Liver (tissue), 3 donors: Measurements from ENCODE around the gene RAD51B.

Experiments
- GABPA ChIP-seq, 2 donors: IDR thresholded peaks in 1 of 2; conservative IDR thresholded peaks in 1 of 2; 2 replicates each; pipeline ENCODE4 v1.6.1; 2016; ENCODE audit warnings: antibody characterized with exemption in 2 of 2, mild to moderate bottlenecking in 1 of 2, moderate library complexity in 1 of 2
- RAD21 ChIP-seq, 2 donors: IDR thresholded peaks; 2 replicates each; pipeline ENCODE4 v1.6.1; 2016; ENCODE audit warnings: antibody characterized with exemption in 2 of 2, mild to moderate bottlenecking in 2 of 2
- TAF1 ChIP-seq: conservative IDR thresholded peaks from 2 replicates; pipeline ENCODE4 v1.6.1; 2016; ENCODE audit warnings: antibody characterized with exemption, mild to moderate bottlenecking
- YY1 ChIP-seq: IDR thresholded peaks from 2 replicates; pipeline ENCODE4 v1.6.1; 2016; ENCODE audit warnings: antibody characterized with exemption, mild to moderate bottlenecking
- TF ChIP-seq, protein P1 (sequence below): fragments of 150-350 bp; IDR thresholded peaks from 2 replicates; pipeline ENCODE4 v1.5.1; 2017; ENCODE audit warnings: improper control_type of control experiment, low read depth, low read length; ENCODE audit not compliant: missing input control
- TF ChIP-seq, protein P2 (sequence below): IDR thresholded peaks from 2 replicates; pipeline ENCODE4 v1.6.1; 2016; ENCODE audit warnings: antibody characterized with exemption
- TF ChIP-seq, protein P3 (sequence below): IDR thresholded peaks from 2 replicates; pipeline ENCODE4 v1.6.1; 2016; ENCODE audit warnings: antibody characterized with exemption
- donor health status: healthy.
- donor health status: healthy.

- TF ChIP-seq, protein P1, sequence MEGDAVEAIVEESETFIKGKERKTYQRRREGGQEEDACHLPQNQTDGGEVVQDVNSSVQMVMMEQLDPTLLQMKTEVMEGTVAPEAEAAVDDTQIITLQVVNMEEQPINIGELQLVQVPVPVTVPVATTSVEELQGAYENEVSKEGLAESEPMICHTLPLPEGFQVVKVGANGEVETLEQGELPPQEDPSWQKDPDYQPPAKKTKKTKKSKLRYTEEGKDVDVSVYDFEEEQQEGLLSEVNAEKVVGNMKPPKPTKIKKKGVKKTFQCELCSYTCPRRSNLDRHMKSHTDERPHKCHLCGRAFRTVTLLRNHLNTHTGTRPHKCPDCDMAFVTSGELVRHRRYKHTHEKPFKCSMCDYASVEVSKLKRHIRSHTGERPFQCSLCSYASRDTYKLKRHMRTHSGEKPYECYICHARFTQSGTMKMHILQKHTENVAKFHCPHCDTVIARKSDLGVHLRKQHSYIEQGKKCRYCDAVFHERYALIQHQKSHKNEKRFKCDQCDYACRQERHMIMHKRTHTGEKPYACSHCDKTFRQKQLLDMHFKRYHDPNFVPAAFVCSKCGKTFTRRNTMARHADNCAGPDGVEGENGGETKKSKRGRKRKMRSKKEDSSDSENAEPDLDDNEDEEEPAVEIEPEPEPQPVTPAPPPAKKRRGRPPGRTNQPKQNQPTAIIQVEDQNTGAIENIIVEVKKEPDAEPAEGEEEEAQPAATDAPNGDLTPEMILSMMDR: no peak
- TF ChIP-seq, protein P2, sequence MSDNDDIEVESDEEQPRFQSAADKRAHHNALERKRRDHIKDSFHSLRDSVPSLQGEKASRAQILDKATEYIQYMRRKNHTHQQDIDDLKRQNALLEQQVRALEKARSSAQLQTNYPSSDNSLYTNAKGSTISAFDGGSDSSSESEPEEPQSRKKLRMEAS: no peak
- TF ChIP-seq YY1: no peak
- no peak for TF ChIP-seq TAF1
- TF ChIP-seq RAD21 (IDR thresholded peaks at IDR 0.05): no peak
- TF ChIP-seq GABPA (IDR thresholded peaks at IDR 0.05 in 1 of 2, conservative IDR thresholded peaks at IDR 0.05 in 1 of 2): no peak
- TF ChIP-seq, protein P3, sequence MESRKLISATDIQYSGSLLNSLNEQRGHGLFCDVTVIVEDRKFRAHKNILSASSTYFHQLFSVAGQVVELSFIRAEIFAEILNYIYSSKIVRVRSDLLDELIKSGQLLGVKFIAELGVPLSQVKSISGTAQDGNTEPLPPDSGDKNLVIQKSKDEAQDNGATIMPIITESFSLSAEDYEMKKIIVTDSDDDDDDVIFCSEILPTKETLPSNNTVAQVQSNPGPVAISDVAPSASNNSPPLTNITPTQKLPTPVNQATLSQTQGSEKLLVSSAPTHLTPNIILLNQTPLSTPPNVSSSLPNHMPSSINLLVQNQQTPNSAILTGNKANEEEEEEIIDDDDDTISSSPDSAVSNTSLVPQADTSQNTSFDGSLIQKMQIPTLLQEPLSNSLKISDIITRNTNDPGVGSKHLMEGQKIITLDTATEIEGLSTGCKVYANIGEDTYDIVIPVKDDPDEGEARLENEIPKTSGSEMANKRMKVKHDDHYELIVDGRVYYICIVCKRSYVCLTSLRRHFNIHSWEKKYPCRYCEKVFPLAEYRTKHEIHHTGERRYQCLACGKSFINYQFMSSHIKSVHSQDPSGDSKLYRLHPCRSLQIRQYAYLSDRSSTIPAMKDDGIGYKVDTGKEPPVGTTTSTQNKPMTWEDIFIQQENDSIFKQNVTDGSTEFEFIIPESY: no peak
These were observed 626.9 kb downstream of the RAD51B start for GRCh38 chr14:68446243-68447040.
